H4 (cell line): ENCODE results near the gene RPA3. TPM values are rescaled to one million over a fixed set of nuclear protein-coding genes. Genes with fewer than 3 reads are reported as not detected.
A peak's percentile ranks its signal among the peaks of the same experiment; 100 is the strongest.

Source experiments
- DNase-seq: peaks from one replicate; pipeline ENCODE4 v3.0.0-alpha.2; 2015; ENCODE audit warnings: low spot score
- total RNA-seq: library from RNA; depleted of rRNA; stranded (reverse); fragments of >200 nt; shearing (Covaris generic); gene quantifications from 2 replicates; pipeline ENCODE4 v1.2.3, GENCODE V29; 2014; rRNA removed

RPA3 gene
- total RNA-seq, 1 experiment from 2014 or later, result 228 TPM

GRCh38 chr7:7607010-7607409 lies 111.4 kb downstream of the RPA3 start:
- no peak for DNase-seq

- no peak for DNase-seq
These were observed 122.2 kb downstream of the RPA3 start for GRCh38 chr7:7596176-7596575.

GRCh38 chr7:7595451-7595850 lies 123.0 kb downstream of the RPA3 start:
- DNase-seq, result peak; percentile 57

Other genes starting within 250 kb of the RPA3 start
- gene COL28A1, start 182.7 kb downstream of the RPA3 start, total RNA-seq, result not detected in 2 replicates
- 46.1 and 52.8 TPM in 2 replicates for gene MIOS, start 151.7 kb downstream of the RPA3 start, total RNA-seq
- 46.4 and 65.9 TPM in 2 replicates for gene UMAD1, start 77.9 kb downstream of the RPA3 start, total RNA-seq